ENCODE data around the gene MANSC1. TPM values are rescaled to one million over a fixed set of nuclear protein-coding genes. Genes with fewer than 3 reads are reported as not detected.
"Not testable (repeated sequence)": the region's sequence is repeated elsewhere in the genome, so short reads cannot be mapped to it uniquely, and the experiment has no call there.

Gene MANSC1
- total RNA-seq, 1 donor from 2014 or later: 38.9 TPM

- no peak for DNase-seq (ENCODE audit: low spot score)
These were observed 15.9 kb upstream of the MANSC1 start for GRCh38 chr12:12365931-12366431.

- DNase-seq (ENCODE audit: low spot score): no peak
These were observed 15.4 kb upstream of the MANSC1 start for GRCh38 chr12:12365446-12365802.

- DNase-seq (ENCODE audit: low spot score): no peak
These were observed 14.9 kb upstream of the MANSC1 start for GRCh38 chr12:12364787-12365445.

- DNase-seq (ENCODE audit: low spot score): no peak
These were observed 8.5 kb upstream of the MANSC1 start for GRCh38 chr12:12358528-12358927.

- no peak for DNase-seq (ENCODE audit: low spot score)
These were observed 7.8 kb upstream of the MANSC1 start for GRCh38 chr12:12357719-12358461.

- peak; percentile 96 for DNase-seq (ENCODE audit: low spot score)
These were observed 7.1 kb upstream of the MANSC1 start, which contains the start of gene BORCS5 for GRCh38 chr12:12356896-12357718. BORCS5 (plus strand) TSS chr12:12357078; CDS start chr12:12357452, 374 bp downstream.

GRCh38 chr12:12356467-12356895 lies 6.4 kb upstream of the MANSC1 start:
- DNase-seq (ENCODE audit: low spot score): no peak

- DNase-seq (ENCODE audit: low spot score): no peak
These were observed 3.8 kb upstream of the MANSC1 start for GRCh38 chr12:12353807-12354206.

- no peak for DNase-seq (ENCODE audit: low spot score)
These were observed 3.2 kb upstream of the MANSC1 start for GRCh38 chr12:12353276-12353675.

- DNase-seq (ENCODE audit: low spot score): not testable (repeated sequence)
These were observed 1.6 kb upstream of the MANSC1 start for GRCh38 chr12:12351468-12352185.

GRCh38 chr12:12350868-12351463 lies 924 bp upstream of the MANSC1 start:
- no peak for DNase-seq (ENCODE audit: low spot score)

GRCh38 chr12:12338527-12339168 lies 11.4 kb downstream of the MANSC1 start:
- no peak for DNase-seq (ENCODE audit: low spot score)

- DNase-seq (ENCODE audit: low spot score): no peak
These were observed 13.5 kb downstream of the MANSC1 start for GRCh38 chr12:12336511-12336910.

GRCh38 chr12:12336049-12336411 lies 14.0 kb downstream of the MANSC1 start:
- no peak for DNase-seq (ENCODE audit: low spot score)

- DNase-seq (ENCODE audit: low spot score): no peak
These were observed 15.5 kb downstream of the MANSC1 start for GRCh38 chr12:12334367-12335040.

GRCh38 chr12:12333407-12334366 lies 16.4 kb downstream of the MANSC1 start:
- DNase-seq (ENCODE audit: low spot score): no peak

- no peak for DNase-seq (ENCODE audit: low spot score)
These were observed 18.1 kb downstream of the MANSC1 start for GRCh38 chr12:12331896-12332295.

GRCh38 chr12:12331244-12331771 lies 18.7 kb downstream of the MANSC1 start:
- DNase-seq (ENCODE audit: low spot score): no peak

GRCh38 chr12:12327802-12328201 lies 22.2 kb downstream of the MANSC1 start:
- no peak for DNase-seq (ENCODE audit: low spot score)

All from ureter (tissue), 1 donor.